Lung (tissue), 12 donors: ENCODE data around the gene HDAC4. TPM values are rescaled to one million over a fixed set of nuclear protein-coding genes. Genes with fewer than 3 reads are reported as not detected.

Experiments
- ATAC-seq: fragments of 200-7000 bp; cut with Tn5 transposase; one replicate; pipeline ENCODE4 v1.9.1; 2020; ENCODE audit warnings: moderate number of reproducible peaks; ENCODE audit not compliant: insufficient read depth, low FRiP score
- DNase-seq, 3 donors: peaks; one replicate each; pipeline ENCODE4 v3.0.0-alpha.2; 2013 to 2017
- H3K27ac ChIP-seq, 2 donors: one replicate each; pipeline ENCODE4 v1.5.1; 2013; ENCODE audit warnings: mild to moderate bottlenecking in 2 of 2, moderate library complexity in 2 of 2, control low read depth in 1 of 2, inconsistent platforms in 1 of 2, low read depth in 1 of 2, low read length in 1 of 2
- H3K27me3 ChIP-seq, 3 donors: one replicate each; pipeline ENCODE4 v1.5.1; 2013; ENCODE audit warnings: low read length in 2 of 3; ENCODE audit not compliant: control insufficient read depth in 3 of 3, insufficient read depth in 3 of 3
- H3K36me3 ChIP-seq, 4 donors: one replicate each; pipeline ENCODE4 v1.5.1; 2013; ENCODE audit warnings: low read length in 4 of 4, mild to moderate bottlenecking in 1 of 4, moderate library complexity in 1 of 4; ENCODE audit not compliant: control insufficient read depth in 4 of 4, insufficient read depth in 4 of 4
- H3K4me1 ChIP-seq, 5 donors: one replicate each; pipeline ENCODE4 v1.5.1; 2013; ENCODE audit warnings: low read length in 5 of 5, mild to moderate bottlenecking in 2 of 5, moderate library complexity in 1 of 5; ENCODE audit not compliant: control insufficient read depth in 5 of 5, insufficient read depth in 5 of 5
- H3K4me3 ChIP-seq: one replicate; pipeline ENCODE4 v1.5.1; 2013; ENCODE audit warnings: mild to moderate bottlenecking, control low read depth, moderate library complexity
- H3K9ac ChIP-seq, 2 donors: one replicate each; pipeline ENCODE4 v1.5.1; 2013; ENCODE audit warnings: low read length in 2 of 2, control low read depth in 1 of 2; ENCODE audit not compliant: insufficient read depth in 1 of 2
- H3K9me3 ChIP-seq, 4 donors: one replicate each; pipeline ENCODE4 v1.5.1; 2013; ENCODE audit warnings: low read length in 3 of 4, mild to moderate bottlenecking in 1 of 4, moderate library complexity in 1 of 4; ENCODE audit not compliant: control insufficient read depth in 4 of 4, insufficient read depth in 3 of 4
- WGBS, 2 donors: extraction: QIAGEN DNeasy Blood & Tissue Kit; methylation state at CpG; one replicate each; pipeline ENCODE4 v1.1.7; 2013; 5-methylcytosine and 5-hydroxymethylcytosine counted together
- polyA plus RNA-seq, 2 donors: library from polyadenylated mRNA; stranded (reverse); fragments of 200-250 nt; gene quantifications; one replicate each; pipeline ENCODE4 v1.2.1, GENCODE V29; 2013
- total RNA-seq, 2 donors: library from RNA; depleted of rRNA in 1 of 2; stranded (reverse); fragments of >200 nt in 1 of 2; gene quantifications; one replicate each; pipeline ENCODE4 v1.2.1, GENCODE V29; 2014 to 2021
- TF ChIP-seq, protein P1 (sequence below): IDR thresholded peaks from 2 replicates; pipeline ENCODE4 v1.5.1; 2012; ENCODE audit warnings: mild to moderate bottlenecking; ENCODE audit errors: control extremely low read depth, extremely low read depth
- donor health status: control.
- donor health status: control.
- donor health status: Bipolar disorder and iron deficiency.
- donor health status: healthy.
- donor health status: DM: yes; HTN: yes; CAD: no.

HDAC4 gene
- total and polyA plus RNA-seq, 4 donors = 6.9 to 47.7 (median 20.7) TPM

DNA sequence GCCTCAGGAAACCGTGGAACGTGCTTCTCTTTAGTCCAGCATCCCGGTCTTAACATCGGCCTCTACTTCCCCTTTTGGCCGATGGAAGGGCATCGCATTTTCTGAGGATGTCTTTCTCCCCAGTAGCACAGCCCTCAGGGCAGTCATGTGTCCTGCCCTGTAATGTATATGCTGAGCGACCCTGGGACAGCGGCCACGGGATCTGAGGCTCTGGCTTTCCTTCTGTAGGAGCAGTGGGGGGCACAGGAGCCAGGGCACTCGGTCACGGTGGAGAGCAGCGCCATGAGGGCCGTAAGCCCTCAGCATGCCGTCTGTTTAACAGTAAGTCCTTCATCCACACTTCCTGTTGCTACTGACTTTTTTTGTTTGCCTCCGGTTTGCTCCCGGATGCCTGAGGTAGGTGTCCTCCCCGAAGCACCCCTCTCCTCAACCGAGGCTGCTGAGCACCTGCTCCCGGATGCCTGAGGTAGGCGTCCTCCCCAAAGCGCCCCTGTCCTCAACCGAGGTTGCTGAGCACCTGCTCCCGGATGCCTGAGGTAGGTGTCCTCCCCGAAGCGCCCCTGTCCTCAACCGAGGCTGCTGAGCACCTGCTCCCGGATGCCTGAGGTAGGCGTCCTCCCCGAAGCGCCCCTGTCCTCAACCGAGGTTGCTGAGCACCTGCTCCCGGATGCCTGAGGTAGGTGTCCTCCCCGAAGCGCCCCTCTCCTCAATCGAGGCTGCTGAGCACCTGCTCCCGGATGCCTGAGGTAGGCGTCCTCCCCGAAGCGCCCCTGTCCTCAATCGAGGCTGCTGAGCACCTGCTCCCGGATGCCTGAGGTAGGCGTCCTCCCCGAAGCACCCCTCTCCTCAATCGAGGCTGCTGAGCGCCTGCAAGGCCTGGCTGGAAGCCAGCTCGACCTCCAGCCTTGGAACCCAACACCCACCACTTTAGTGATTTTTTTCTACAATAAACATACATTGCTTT lies 169.3 kb downstream of the HDAC4 start:
- Histone ChIP-seq H3K4me3 (no peak overlapping the region), H3K27me3 (no peaks in the 10 kb centered on the region), H3K9me3 (no peaks in the 10 kb centered on the region), H3K4me1 (peaks cover 0 to 30% (median 15%) of the 10 kb centered on the region in 5 donors), H3K36me3 (no peaks in the 10 kb centered on the region), H3K9ac (no peak overlapping the region), H3K27ac (peak overlapping the region in 1 of 2 donors; percentile 8)
- WGBS, 2 donors = 29 to 47% methylated on average over 30 to 40 of the region's 46 CpGs
- no peak for DNase-seq
- ATAC-seq = no peak
- TF ChIP-seq, protein P1, sequence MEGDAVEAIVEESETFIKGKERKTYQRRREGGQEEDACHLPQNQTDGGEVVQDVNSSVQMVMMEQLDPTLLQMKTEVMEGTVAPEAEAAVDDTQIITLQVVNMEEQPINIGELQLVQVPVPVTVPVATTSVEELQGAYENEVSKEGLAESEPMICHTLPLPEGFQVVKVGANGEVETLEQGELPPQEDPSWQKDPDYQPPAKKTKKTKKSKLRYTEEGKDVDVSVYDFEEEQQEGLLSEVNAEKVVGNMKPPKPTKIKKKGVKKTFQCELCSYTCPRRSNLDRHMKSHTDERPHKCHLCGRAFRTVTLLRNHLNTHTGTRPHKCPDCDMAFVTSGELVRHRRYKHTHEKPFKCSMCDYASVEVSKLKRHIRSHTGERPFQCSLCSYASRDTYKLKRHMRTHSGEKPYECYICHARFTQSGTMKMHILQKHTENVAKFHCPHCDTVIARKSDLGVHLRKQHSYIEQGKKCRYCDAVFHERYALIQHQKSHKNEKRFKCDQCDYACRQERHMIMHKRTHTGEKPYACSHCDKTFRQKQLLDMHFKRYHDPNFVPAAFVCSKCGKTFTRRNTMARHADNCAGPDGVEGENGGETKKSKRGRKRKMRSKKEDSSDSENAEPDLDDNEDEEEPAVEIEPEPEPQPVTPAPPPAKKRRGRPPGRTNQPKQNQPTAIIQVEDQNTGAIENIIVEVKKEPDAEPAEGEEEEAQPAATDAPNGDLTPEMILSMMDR = no peak

GRCh38 chr2:239230318-239231052 lies 170.3 kb downstream of the HDAC4 start:
- Histone ChIP-seq H3K27me3 (no peaks in the 10 kb centered on the region), H3K4me1 (peaks cover 3 to 40% (median 25%) of the 10 kb centered on the region in 5 donors), H3K36me3 (no peaks in the 10 kb centered on the region), H3K9me3 (no peaks in the 10 kb centered on the region), H3K27ac (peak overlapping the region in 1 of 2 donors; percentile 78), H3K9ac (no peak overlapping the region), H3K4me3 (no peak overlapping the region)
- ATAC-seq (no peak), DNase-seq (no peak)
- TF ChIP-seq, protein P1 = no peak
- 19 to 50% methylated on average over 26 of the region's 26 CpGs for WGBS, 2 donors

- Histone ChIP-seq H3K4me3 (no peak overlapping the region), H3K27ac (peak overlapping the region in 1 of 2 donors; percentile 24), H3K4me1 (peaks cover 8 to 43% (median 25%) of the 10 kb centered on the region in 5 donors), H3K9me3 (no peaks in the 10 kb centered on the region), H3K36me3 (no peaks in the 10 kb centered on the region), H3K27me3 (no peaks in the 10 kb centered on the region), H3K9ac (peak overlapping the region in 1 of 2 donors; percentile 29)
- no peak for DNase-seq
- 72 to 83% methylated on average over 11 of the region's 11 CpGs for WGBS, 2 donors
- ATAC-seq = no peak
- TF ChIP-seq, protein P1 = no peak
Observed at GRCh38 chr2:239229545-239230279, 171.1 kb downstream of the HDAC4 start.
